Measurements from ENCODE around the gene DLG2.

Gene DLG2

DNA sequence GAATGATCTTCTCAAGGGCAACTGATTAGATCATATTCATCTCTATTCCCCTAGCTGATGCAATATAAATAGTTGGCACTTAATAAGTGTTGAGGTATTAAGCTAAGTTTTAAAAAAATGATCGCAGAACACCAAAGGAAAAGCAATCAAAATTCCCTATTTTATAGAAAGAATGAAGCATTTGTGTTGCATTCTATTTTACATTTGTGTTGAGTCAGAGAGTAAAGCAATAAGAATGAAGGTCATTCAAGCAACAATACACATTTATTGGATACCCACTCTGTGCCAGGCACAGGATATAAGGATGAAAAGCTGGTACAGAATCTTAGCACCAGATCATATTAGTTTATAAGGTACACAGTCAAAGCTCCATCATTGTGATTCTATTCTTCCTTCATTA is 1654.6 kb downstream of the DLG2 start:
- no peak for TF ChIP-seq TEAD4 (IDR thresholded peaks at IDR 0.05)
- TF ChIP-seq EGR1 (IDR thresholded peaks at IDR 0.05), result no peak
- no peak for TF ChIP-seq TAF1 (IDR thresholded peaks at IDR 0.05; ENCODE audit: low read depth)
- no peak for TF ChIP-seq EP300 (IDR thresholded peaks at IDR 0.05; ENCODE audit: borderline replicate concordance)

DNA sequence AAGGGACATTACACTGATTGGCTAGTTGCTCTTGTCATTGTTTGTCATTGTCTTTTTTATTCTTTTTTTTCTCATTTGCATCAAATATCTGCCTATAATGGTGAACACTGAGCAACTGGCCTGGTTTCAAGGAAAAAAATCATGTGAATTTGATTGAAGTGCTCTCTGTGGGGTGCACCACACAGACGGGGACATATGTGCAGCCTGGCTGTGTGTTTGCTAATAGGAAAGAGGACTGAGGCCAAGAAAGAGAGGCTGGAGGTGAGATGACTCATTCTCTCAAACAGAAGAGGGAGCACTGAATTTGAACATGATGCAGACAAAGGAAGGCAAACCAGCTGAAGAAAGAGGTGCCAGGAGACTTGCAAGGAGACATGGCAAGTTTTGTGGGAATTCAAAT is 1656.1 kb downstream of the DLG2 start:
- no peak for TF ChIP-seq EGR1 (IDR thresholded peaks at IDR 0.05)
- TF ChIP-seq, protein P1, sequence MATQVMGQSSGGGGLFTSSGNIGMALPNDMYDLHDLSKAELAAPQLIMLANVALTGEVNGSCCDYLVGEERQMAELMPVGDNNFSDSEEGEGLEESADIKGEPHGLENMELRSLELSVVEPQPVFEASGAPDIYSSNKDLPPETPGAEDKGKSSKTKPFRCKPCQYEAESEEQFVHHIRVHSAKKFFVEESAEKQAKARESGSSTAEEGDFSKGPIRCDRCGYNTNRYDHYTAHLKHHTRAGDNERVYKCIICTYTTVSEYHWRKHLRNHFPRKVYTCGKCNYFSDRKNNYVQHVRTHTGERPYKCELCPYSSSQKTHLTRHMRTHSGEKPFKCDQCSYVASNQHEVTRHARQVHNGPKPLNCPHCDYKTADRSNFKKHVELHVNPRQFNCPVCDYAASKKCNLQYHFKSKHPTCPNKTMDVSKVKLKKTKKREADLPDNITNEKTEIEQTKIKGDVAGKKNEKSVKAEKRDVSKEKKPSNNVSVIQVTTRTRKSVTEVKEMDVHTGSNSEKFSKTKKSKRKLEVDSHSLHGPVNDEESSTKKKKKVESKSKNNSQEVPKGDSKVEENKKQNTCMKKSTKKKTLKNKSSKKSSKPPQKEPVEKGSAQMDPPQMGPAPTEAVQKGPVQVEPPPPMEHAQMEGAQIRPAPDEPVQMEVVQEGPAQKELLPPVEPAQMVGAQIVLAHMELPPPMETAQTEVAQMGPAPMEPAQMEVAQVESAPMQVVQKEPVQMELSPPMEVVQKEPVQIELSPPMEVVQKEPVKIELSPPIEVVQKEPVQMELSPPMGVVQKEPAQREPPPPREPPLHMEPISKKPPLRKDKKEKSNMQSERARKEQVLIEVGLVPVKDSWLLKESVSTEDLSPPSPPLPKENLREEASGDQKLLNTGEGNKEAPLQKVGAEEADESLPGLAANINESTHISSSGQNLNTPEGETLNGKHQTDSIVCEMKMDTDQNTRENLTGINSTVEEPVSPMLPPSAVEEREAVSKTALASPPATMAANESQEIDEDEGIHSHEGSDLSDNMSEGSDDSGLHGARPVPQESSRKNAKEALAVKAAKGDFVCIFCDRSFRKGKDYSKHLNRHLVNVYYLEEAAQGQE (IDR thresholded peaks at IDR 0.05; ENCODE audit: low read depth), result no peak
- no peak for TF ChIP-seq CEBPB (IDR thresholded peaks at IDR 0.05)
- TF ChIP-seq CREB1 (IDR thresholded peaks at IDR 0.05; ENCODE audit: low read depth), result no peak
- no peak for TF ChIP-seq EP300 (IDR thresholded peaks at IDR 0.05; ENCODE audit: borderline replicate concordance)
- TF ChIP-seq USF1 (IDR thresholded peaks at IDR 0.05), result no peak
- TF ChIP-seq RAD21 (IDR thresholded peaks at IDR 0.05; ENCODE audit: low read depth), result no peak
- TF ChIP-seq NFIC (IDR thresholded peaks at IDR 0.05), result no peak
- no peak for TF ChIP-seq MAX (IDR thresholded peaks at IDR 0.05)

DNA sequence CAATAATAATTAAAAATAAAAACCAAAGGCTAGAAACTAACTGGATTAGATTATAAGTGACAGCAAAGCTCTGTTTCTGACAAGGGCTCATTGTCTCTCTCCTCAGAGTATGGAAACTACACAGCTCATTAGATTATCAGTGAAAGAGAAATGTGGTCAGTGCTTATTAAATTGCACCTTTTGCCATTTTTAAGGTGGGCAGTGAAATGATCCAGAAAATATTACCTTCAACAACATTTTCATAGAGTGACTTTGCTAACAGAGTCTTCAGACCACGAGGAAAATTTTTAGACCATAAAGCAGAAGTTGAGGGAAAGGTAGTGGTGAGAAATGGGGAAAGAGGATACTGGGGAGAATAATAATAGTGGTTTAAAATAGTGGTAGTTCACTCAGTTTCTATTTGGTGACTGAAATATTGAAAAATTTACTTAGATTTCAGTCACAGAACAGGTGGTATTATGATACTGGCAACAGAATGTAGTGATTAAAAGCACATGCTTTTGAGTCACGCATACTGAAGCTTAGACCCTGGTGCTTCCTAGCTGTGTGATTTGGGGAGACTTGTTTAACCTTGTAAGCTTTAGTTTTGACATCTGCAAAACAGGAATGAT is 1657.0 kb downstream of the DLG2 start:
- TF ChIP-seq CEBPB (IDR thresholded peaks at IDR 0.05), result no peak
- TF ChIP-seq, protein P1 (IDR thresholded peaks at IDR 0.05; ENCODE audit: low read depth), result no peak
- no peak for TF ChIP-seq TCF12 (IDR thresholded peaks at IDR 0.05; ENCODE audit: low read depth)
- TF ChIP-seq FOXM1 (IDR thresholded peaks at IDR 0.05; ENCODE audit: borderline replicate concordance, low read depth), result no peak
- TF ChIP-seq USF1 (IDR thresholded peaks at IDR 0.05), result no peak
- no peak for TF ChIP-seq TAF1 (IDR thresholded peaks at IDR 0.05; ENCODE audit: low read depth)
- no peak for TF ChIP-seq RAD21 (IDR thresholded peaks at IDR 0.05; ENCODE audit: low read depth)
- TF ChIP-seq MAX (IDR thresholded peaks at IDR 0.05), result no peak
- TF ChIP-seq EP300 (IDR thresholded peaks at IDR 0.05; ENCODE audit: borderline replicate concordance), result no peak
- no peak for TF ChIP-seq EGR1 (IDR thresholded peaks at IDR 0.05)
- no peak for TF ChIP-seq ZBTB7A (IDR thresholded peaks at IDR 0.05; ENCODE audit: low read depth)
- TF ChIP-seq YY1 (IDR thresholded peaks at IDR 0.05; ENCODE audit: low read depth), result no peak
- no peak for TF ChIP-seq NFIC (IDR thresholded peaks at IDR 0.05)
- TF ChIP-seq CREB1 (IDR thresholded peaks at IDR 0.05; ENCODE audit: low read depth), result no peak
- no peak for TF ChIP-seq TEAD4 (IDR thresholded peaks at IDR 0.05)

DNA sequence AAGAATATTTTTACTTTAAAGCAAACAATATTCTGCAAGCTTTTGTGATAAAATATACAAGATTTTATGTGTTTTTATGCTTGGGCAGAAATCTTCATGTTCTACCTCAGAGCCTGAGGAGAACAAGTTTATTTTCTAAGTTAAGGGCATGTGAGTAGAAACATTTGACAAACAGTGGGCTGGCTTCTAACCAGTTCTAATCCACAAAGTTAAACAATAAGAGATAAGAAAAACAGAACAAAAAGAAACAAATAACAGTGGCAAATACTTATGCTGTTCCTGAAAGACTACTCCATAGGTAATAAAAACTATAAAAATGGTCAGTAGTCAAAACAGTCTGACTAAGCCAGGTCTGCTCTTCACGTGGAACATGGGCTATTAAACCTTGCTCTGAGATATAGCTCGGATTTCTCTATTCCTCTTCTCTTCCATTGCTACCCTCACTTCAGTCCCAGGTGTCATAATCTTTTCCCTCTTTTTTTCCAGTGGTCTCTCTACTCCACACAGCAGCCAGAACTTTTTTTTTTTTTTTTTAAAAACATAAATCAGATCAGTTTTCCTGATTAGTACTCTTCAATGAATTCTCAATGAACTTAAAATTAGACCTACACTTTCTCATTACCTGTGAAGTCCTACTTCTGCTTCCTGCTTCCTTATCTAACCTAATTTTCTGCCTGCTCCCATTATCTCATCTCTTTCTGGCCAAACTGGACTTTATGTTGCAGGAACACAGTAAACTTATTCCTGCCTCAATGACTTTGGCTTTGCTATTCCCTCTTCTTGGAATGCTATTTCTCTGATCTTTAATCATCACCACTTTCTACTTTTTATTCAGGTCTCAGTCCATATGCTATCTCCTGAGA is 1669.9 kb downstream of the DLG2 start:
- no peak for TF ChIP-seq FOXM1 (IDR thresholded peaks at IDR 0.05; ENCODE audit: borderline replicate concordance, low read depth)
- no peak for TF ChIP-seq ZBTB7A (IDR thresholded peaks at IDR 0.05; ENCODE audit: low read depth)
- TF ChIP-seq USF1 (IDR thresholded peaks at IDR 0.05), result no peak
- no peak for TF ChIP-seq TAF1 (IDR thresholded peaks at IDR 0.05; ENCODE audit: low read depth)
- no peak for TF ChIP-seq CREB1 (IDR thresholded peaks at IDR 0.05; ENCODE audit: low read depth)
- no peak for TF ChIP-seq EGR1 (IDR thresholded peaks at IDR 0.05)
- TF ChIP-seq, protein P1 (IDR thresholded peaks at IDR 0.05; ENCODE audit: low read depth), result no peak
- no peak for TF ChIP-seq YY1 (IDR thresholded peaks at IDR 0.05; ENCODE audit: low read depth)
- TF ChIP-seq TEAD4 (IDR thresholded peaks at IDR 0.05), result no peak
- no peak for TF ChIP-seq TCF12 (IDR thresholded peaks at IDR 0.05; ENCODE audit: low read depth)
- no peak for TF ChIP-seq CEBPB (IDR thresholded peaks at IDR 0.05)
- TF ChIP-seq EP300 (IDR thresholded peaks at IDR 0.05; ENCODE audit: borderline replicate concordance), result no peak
- no peak for TF ChIP-seq RAD21 (IDR thresholded peaks at IDR 0.05; ENCODE audit: low read depth)
- TF ChIP-seq MAX (IDR thresholded peaks at IDR 0.05), result no peak
- TF ChIP-seq NFIC (IDR thresholded peaks at IDR 0.05), result no peak
